ENCODE results near the gene C2orf72.
"Not testable (repeated sequence)": the region's sequence is repeated elsewhere in the genome, so short reads cannot be mapped to it uniquely, and the experiment has no call there.

C2orf72 gene

GRCh38 chr2:231047274-231047922 is 10.1 kb downstream of the C2orf72 start:
- DNase-seq: no peak

- no peak for DNase-seq
Observed at GRCh38 chr2:231047923-231048915, 10.9 kb downstream of the C2orf72 start.

GRCh38 chr2:231049286-231050017 is 12.1 kb downstream of the C2orf72 start:
- DNase-seq: no peak

GRCh38 chr2:231050018-231050901 is 12.9 kb downstream of the C2orf72 start:
- no peak for DNase-seq

- DNase-seq: no peak
Observed at GRCh38 chr2:231051116-231051515, 13.8 kb downstream of the C2orf72 start.

- peak; percentile 83 for DNase-seq
Observed at GRCh38 chr2:231052494-231053451, 15.4 kb downstream of the C2orf72 start.

GRCh38 chr2:231053846-231054245 is 16.5 kb downstream of the C2orf72 start:
- DNase-seq: no peak

- peak; percentile 96 for DNase-seq
Observed at GRCh38 chr2:231056453-231057416, 19.4 kb downstream of the C2orf72 start, which contains the start of gene PSMD1. TSS of gene PSMD1 (plus strand) at chr2:231056867. CDS start at chr2:231057026, 159 bp downstream.

- peak; percentile 16 for DNase-seq
Observed at GRCh38 chr2:231057590-231057989, 20.3 kb downstream of the C2orf72 start.

- DNase-seq: no peak
Observed at GRCh38 chr2:231058761-231059550, 21.6 kb downstream of the C2orf72 start.

- DNase-seq: no peak
Observed at GRCh38 chr2:231059756-231060155, 22.4 kb downstream of the C2orf72 start.

- no peak for DNase-seq
Observed at GRCh38 chr2:231062776-231063175, 25.5 kb downstream of the C2orf72 start.

- peak; percentile 15 for DNase-seq
Observed at GRCh38 chr2:231063347-231063746, 26.0 kb downstream of the C2orf72 start.

- no peak for DNase-seq
Observed at GRCh38 chr2:231065966-231066365, 28.6 kb downstream of the C2orf72 start.

GRCh38 chr2:231067531-231067930 is 30.2 kb downstream of the C2orf72 start:
- not testable (repeated sequence) for DNase-seq

GRCh38 chr2:231068525-231069222 is 31.4 kb downstream of the C2orf72 start:
- DNase-seq: peak; percentile 42

- peak; percentile 33 for DNase-seq
Observed at GRCh38 chr2:231069379-231070054, 32.2 kb downstream of the C2orf72 start.

Data from hematopoietic multipotent progenitor cell treated with erythropoietin and hydrocortisone succinate and interleukin-3 and kit ligand, for 8 days (in vitro differentiated cells).